HG02678 (cell line): ENCODE measurements around the gene DNAH11.
A peak's percentile ranks its signal among the peaks of the same experiment; 100 is the strongest.
"Not testable (repeated sequence)": the region's sequence is repeated elsewhere in the genome, so short reads cannot be mapped to it uniquely, and the experiment has no call there.

Experiments
- ATAC-seq: cut with Tn5 transposase; IDR thresholded peaks from one replicate; pipeline ENCODE4 v1.9.1; 2021; ENCODE audit warnings: mild to moderate bottlenecking, moderate library complexity; ENCODE audit not compliant: unreplicated experiment

DNAH11 gene

DNA sequence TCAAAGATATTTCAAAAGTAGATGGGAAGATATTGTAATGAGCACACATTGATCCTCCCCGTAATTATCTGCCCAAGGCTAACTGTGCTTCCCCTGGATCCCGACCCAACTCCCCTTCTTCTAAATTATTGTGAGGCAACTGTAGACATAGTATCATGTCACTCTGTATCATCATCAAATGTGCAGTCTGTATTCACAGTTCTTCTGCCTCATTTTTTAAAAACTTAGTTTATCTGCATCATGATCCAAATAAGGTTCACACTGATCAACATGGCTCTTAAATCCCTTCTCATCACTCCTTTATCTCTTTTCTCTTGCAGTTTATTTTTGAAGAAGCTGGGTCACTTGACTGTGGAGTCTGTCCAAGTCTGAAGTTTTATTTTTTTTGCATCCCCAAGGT is 375.4 kb downstream of the DNAH11 start:
- ATAC-seq: no peak

DNA sequence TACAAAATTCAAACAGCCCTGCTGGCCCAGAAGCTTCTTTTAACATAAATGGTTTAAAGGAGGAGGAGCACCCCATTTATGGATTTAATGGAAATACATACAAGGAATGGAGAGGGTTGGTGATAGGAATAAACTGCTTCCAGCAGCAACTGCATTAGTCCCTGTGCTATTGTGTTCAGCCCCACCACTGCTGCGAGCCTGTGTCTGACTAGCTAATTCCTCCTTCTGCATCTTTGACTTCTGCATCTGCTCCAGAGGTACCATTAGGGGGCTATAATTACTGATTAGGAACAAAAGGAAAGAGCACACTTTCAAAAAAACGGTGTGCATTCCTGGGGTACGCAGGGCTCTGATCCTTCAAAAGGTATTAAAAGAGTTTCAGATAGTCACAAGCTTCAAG is 378.1 kb downstream of the DNAH11 start:
- ATAC-seq: no peak

DNA sequence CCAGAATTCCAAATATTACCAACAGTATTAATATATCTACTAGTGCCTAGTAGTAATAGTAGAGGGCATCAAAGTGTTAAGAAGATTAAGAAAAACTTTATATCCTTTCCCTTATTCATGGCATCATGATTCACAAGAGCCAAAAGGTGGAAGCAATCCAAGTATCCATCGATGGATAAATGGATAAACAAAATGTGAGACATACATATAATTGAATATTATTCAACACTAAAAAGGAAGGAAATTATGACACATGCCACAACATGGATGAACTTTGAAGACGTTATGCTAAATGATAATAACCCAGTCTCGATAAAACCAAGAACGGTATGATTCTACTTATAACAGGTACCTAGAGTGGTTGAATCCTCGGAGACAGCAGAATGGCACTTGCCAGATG is 379.8 kb downstream of the DNAH11 start:
- no peak for ATAC-seq

DNA sequence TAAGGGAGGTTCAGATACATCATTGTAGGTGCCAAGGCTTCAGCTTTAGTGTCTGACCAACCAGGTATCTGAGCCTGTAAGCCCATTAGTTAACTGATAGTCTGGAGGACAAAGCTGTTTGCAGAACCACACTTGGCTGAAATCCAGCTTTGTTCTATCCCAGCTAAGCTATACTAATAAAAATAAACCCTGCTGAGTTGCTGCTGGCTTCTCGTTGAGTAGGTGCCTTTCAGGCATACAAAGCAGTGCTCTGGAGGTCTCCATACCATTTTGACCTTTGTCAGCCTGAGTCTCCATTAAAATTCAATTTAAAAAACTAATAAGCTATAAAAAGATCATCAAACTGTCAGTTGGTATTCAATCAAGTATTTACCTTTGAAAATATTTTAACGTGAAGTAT is 380.8 kb downstream of the DNAH11 start:
- no peak for ATAC-seq

DNA sequence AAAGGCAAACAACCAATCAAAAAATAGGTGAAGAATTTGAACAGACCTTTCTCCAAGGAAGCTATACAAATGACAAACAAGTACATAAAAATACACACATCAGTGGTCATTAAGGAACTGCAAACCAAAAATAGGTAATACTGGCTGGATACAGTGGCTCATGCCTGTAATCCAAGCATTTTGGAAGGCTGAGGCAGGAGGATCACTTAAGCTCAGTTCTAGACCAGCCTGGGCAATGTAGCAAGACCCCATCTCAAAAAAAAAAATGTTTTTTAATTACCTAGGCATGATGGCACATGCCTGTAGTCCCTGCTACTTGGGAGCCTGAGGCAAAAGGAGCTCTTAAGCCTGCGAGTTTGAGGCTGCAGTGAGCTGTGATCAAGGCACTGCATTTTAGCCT is 383.6 kb downstream of the DNAH11 start:
- ATAC-seq: no peak

DNA sequence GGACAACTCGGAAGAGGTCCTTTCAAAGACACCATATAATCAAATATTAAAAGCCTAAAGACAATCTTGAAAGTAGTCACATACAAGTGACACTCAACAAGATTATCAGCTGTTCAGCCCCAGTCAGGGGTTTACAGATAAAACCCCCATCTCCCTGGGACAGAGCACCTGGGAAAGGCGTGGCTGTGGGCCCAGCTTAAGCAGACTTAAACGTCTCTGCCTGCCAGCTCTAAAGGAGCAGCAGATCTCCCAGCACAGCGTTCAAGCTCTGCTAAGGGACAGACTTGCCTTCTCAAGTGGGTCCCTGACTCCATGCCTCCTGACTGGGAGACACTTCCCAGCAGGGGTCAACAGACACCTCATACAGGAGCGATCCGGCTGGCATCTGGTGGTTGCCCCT is 384.9 kb downstream of the DNAH11 start:
- no peak for ATAC-seq

DNA sequence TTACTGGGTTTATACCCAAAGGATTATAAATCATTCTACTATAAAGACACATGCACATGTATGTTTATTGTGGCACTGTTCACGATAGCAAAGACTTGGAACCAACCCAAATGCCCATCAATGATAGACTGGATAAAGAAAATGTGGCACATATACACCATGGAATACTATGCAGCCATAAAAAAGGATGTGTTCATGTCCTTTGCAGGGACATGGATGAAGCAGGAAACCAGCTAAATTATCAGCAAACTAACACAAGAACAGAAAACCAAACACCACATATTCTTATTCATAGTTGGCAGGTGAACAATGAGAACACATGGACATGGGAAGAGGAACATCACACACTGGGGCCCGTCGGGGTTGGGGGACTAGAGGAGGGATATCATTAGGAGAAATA is 390.5 kb downstream of the DNAH11 start:
- ATAC-seq: not testable (repeated sequence)

DNA sequence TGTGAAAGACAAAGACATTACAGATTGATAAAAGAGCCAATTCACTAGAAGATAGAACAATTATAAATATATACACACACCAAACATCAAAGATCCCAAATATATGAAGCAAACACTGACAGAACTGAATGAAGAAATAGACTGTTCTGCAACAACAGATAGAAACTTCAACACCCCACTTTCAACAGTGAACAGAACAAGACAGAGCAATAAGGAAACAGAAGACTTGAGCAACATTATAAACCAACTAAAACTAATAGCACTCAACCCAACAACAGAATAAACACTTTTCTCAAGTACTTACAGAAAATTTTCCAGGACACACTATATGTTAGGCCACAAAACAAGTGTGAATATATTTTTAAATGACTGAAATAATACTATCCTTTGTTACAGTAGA is 392.0 kb downstream of the DNAH11 start:
- no peak for ATAC-seq

DNA sequence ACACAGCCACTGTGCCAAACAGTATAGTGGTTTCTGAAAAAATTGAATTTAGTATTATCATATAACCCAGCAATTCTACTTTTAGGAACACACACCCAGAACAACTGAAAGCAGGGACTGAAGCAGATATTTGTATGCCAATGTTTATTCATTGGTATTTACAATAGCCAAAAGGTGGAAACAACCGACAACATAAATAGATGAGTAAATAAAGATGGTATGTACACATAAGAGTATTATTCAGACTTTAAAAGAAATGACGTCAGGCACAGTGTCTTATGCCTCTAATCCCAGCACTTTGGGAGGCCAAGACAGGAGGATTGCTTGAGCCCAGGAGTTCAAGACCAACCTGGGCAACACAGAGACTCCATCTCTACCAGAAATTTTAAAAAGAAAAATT is 395.6 kb downstream of the DNAH11 start:
- ATAC-seq: no peak

DNA sequence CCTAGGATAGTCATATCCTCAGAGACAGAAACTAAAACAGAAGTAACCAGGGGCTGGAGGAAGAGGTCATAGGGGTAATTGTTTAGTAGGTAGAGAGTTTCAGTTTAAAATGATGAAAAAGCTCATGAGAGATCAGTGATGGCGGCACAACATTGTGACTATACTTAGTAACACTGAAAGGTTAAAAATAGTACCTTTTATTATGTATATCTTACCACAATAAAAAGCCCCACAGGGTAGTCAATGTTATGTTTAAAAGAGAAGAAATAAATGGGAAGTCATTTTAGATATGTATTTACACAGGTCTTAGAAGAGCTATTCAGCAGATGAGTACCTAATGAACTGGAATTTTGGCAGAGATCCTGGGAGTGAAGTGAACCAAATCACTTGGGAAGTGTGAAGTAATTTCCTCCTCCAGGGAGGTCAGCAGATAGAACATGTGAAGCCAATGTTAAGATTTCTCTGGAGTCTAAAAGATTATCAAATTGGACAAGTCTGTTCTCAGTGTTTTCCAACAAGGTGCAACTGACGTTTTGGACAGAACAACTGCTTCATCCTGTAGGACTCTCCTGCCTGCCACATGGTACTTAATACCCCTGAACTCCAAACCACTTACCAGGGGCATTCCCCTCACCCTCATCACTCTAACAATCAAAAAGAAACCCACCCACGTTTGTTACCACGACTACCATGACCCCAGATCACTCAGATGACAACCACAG is 396.5 kb downstream of the DNAH11 start:
- ATAC-seq: peak; percentile 73

DNA sequence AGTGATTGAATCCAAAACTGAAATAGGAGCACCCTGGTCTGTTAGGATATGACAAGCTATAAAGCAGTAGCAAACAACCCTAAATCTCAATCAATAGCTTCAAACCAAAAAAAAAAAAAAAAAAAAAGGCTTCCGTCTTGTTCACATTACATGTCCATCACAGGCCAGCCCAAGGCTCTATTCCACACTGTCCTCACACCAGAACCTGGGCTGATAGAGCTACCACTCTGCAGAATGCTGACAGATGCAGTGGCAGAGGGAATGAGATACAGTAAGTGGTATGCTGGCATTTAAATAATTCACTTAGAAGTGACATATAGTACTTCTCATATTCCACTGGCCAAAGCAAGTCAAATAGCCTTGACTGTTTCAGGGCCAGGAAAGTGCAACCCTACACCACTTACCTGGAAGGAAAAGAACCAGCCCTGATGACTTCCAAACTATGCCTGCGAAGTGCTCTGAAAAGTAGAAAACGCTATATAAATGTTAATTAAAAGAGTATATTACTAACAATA is 397.1 kb downstream of the DNAH11 start:
- ATAC-seq: no peak

DNA sequence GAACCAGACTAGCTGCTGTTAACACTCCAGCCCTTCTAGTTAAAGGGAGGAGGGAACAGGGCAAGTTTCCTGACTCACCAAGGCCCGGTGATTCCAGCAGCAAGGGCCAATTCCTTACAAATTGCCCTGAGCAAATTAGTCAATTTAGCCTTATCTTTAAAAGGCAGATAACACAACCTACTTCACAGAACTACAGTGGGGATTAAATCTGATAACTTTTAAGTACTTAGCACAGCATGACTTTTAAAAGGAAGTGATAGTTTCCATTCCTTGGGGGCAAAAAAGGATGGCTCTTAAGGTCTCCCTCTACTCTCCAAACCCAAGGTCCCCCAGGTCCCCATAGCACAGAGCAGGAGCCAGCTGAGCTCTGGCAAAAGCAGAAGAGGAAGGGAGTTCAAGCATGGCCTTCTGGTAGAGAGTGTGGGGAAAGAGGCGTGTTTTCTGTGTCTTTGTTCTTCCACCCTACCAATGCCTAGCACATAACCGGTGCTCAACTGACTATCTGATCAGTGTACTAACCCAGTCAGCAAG is 398.8 kb downstream of the DNAH11 start:
- ATAC-seq: peak; percentile 14

DNA sequence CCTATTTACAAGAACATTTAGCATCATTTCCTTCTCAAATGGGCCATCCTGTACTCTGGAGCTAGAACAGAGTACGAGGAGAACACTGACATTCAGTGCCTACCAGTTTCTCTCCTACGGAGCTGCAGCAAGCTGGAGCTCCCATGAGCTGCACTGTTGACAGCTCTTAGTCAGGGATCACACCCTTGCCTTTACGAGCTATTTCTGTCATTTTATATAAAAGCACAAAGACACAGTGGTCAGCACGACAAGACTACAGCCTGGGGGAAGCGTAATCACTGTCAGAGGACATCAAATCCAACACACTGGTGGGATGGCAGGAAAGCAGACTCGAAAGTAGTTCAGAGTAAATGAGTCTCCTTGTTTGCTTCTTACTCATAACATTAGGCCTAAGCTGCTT is 400.1 kb downstream of the DNAH11 start:
- no peak for ATAC-seq

DNA sequence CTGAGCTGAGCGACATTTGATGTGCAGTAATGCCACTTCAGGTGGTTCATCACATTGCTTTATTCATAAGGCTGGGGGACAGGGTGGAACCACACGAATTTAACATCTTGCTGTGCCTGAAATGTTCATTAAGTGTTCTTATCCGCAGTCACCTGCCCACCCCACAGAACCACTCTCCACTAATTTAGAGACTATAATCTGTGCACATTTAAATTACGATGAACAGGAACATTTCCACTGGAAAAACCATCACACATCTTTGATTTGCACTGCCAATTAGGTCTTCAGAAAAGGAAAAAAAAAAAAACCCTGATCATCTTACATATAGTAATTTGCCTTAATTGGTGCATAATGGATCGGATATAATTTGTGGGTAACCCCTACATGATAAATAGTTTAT is 400.6 kb downstream of the DNAH11 start:
- no peak for ATAC-seq

DNA sequence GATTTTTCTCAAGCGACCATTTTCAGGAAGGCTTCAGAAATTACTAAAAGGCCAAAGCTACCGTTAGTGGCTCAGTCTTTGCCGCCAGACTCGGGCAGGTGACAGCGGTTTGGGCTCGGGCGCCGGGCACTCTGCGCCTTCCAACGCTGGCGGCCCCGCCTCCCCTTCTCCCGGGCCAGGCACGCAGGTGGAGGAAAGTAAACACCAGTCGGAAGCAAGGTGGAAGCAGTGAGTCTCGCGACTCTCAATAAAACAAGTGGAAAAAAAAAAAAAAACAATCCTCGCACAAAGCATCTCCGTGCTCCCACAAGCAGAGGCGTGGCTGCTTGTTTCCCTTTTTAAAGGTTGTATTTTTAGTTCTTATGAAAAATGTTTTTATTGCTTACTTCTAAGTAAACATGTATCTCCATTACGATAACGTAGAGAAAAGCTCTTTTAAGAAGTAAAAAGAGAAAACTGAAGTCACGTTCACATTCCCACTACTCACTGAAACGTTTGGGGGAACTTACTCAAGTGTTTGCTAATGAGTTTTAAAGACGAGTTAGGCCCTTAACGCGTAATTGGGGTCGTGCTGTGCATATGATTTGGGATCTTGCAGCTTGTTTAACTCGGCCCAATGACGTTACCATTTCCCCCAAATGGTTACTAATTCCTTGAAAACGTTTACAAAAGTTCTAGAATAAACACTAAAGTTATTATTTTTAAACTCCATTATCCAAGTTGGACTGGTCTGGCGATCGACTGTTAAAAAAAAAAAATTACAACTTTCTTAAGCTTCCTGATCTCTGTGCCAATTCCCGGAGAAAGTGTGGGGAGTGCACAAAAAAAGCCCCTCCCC is 402.0 kb downstream of the DNAH11 start:
- ATAC-seq: no peak

DNA sequence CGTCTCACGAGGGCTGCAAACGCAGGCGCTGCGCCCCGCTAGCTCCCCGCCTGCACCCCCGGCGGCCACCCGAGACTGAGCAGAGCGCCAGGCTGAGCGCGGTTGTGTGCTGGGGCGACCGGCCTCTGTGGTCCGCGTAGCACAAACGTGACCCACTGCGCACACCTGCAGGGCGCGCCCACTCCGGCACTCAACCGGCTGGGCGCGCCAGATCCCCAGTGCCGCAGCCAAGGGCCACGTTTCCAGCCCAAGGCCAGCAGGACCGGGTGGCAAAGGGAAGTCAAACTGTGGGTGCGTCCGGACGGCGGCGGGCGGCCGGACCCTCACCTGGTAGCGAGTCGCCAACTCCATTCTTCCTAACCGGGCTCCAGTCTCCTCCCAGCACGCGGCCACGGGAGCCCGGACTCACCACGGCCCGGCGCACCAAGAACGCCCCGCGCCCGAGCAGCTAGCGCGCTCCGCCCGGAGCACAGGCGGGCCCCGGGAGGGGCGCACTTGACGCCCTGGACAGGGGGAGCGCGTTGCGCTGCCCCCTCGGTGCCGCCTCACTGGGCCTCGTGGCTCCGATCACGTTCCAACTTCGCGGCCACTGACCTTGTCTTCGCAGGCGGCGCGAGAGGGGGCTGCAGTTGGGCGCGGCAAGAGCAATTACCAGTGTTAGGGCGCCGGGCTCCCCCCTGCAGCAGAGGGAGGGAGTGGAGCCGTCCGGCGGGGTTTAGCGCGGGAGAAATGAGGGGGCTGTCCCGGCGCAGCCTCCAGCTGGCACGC is 402.8 kb downstream of the DNAH11 start, which contains the start of gene CDCA7L:
TSS of gene CDCA7L (minus strand) at position 446 of the 768 bp plus-strand sequence. CDS start at position 351, 95 bp downstream.
- ATAC-seq: peak; percentile 87

DNA sequence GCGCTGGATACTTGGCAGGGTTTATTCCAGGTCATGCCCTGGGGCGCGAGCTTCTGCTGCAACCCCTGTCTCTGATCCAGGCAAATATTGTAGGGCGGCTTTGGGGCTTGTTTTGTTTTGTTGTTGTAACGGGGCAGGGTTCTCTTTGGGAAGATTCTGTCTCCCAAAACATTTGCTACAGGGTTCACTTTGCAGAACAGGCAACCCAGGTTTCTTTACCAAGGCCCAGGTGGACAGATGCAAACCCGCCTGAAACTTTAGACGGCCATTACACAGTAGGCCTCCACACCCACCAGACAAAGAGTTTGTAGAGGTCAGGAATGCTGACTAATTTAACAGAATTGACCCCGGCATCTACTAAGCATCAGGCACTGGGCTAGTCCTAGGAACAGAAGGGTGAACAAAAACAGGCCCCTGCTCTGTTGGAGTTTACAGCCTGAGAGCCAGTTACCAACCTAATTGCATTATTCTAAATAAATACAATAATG is 403.4 kb downstream of the DNAH11 start:
- ATAC-seq: no peak

DNA sequence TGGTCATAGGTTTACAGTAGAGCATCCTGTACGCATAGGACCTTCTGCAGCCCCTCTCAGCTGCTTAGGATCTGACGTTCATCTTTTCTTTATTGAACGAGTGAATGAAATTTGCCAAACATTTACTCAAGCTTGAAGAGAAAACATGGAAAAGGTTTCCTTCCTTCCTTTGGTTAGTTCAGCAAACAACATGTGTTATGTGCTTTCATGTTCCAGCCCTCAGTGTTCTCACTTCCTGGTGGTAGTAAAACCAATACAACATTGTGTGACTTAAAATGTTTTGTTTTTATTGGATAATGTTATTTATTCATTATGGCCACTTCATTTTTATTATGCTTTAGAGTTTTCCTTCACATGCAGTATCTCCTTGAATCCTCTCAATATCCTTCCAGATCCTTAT is 404.2 kb downstream of the DNAH11 start:
- ATAC-seq: no peak

DNA sequence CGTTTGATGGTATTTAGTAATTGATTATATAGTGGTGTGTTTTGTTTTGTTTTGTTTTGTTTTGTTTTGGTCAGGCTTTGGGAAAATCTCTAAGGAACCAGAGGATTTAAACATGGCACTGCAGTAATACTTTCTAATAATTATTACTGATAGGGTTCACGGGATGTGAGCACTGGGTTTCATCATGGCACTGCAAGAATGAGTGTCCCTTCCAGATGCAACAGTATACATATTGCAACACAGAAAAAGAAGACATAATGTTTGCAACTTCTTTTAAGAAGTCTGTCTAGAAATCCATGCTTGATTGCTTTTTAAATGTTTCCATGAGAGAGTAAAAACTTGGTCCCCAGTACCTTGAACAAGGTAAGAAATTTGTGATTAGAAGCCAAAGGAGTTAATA is 405.1 kb downstream of the DNAH11 start:
- ATAC-seq: no peak

DNA sequence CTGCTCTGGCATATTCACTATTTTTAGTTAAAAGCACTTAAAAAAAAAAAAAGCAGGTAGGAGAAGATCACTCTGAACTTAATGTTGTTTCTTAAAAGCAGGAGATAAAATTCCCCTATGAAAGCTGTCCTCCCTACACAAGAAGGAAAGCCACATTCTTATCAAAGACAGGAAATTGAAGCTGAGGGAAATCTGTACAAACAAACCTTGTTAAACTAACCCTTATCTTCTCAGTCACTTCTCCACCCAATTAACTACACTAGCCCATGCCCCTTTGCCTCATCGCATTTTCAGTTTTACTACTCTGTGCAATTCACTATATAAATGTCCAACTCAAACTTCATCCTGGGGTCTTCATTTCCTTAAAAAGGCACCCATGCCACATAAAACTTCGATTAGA is 405.5 kb downstream of the DNAH11 start:
- ATAC-seq: no peak
